ENCODE results near the gene MYO9B.
"Not testable (repeated sequence)": the region's sequence is repeated elsewhere in the genome, so short reads cannot be mapped to it uniquely, and the experiment has no call there.

The MYO9B gene

GRCh38 chr19:17159466-17160393 is 84.2 kb downstream of the MYO9B start:
- no peak overlapping the region for H3K4me3 ChIP-seq (ENCODE audit: low read length)
- no peak for DNase-seq (ENCODE audit: low read depth)
- no peak for TF ChIP-seq CTCF (conservative IDR thresholded peaks at IDR 0.05; ENCODE audit: low read depth, low read length)

- TF ChIP-seq CTCF (conservative IDR thresholded peaks at IDR 0.05; ENCODE audit: low read depth, low read length): no peak
- no peak overlapping the region for H3K4me3 ChIP-seq (ENCODE audit: low read length)
- no peak for DNase-seq (ENCODE audit: low read depth)
Measured at GRCh38 chr19:17160908-17161307, 85.3 kb downstream of the MYO9B start.

- H3K4me3 ChIP-seq (ENCODE audit: low read length); DNase-seq (ENCODE audit: low read depth): not testable (repeated sequence)
Measured at GRCh38 chr19:17162131-17162530, 86.6 kb downstream of the MYO9B start.

GRCh38 chr19:17162580-17162979 is 87.0 kb downstream of the MYO9B start:
- H3K4me3 ChIP-seq (ENCODE audit: low read length): no peak overlapping the region
- DNase-seq (ENCODE audit: low read depth): no peak
- TF ChIP-seq CTCF (conservative IDR thresholded peaks at IDR 0.05; ENCODE audit: low read depth, low read length): no peak

GRCh38 chr19:17163652-17164051 is 88.1 kb downstream of the MYO9B start:
- no peak overlapping the region for H3K4me3 ChIP-seq (ENCODE audit: low read length)
- DNase-seq (ENCODE audit: low read depth): no peak
- TF ChIP-seq CTCF (conservative IDR thresholded peaks at IDR 0.05; ENCODE audit: low read depth, low read length): no peak

- no peak for TF ChIP-seq CTCF (conservative IDR thresholded peaks at IDR 0.05; ENCODE audit: low read depth, low read length)
- H3K4me3 ChIP-seq (ENCODE audit: low read length): no peak overlapping the region
- no peak for DNase-seq (ENCODE audit: low read depth)
Measured at GRCh38 chr19:17164639-17165038, 89.1 kb downstream of the MYO9B start.

GRCh38 chr19:17165715-17166114 is 90.1 kb downstream of the MYO9B start:
- TF ChIP-seq CTCF (conservative IDR thresholded peaks at IDR 0.05; ENCODE audit: low read depth, low read length): no peak
- no peak for DNase-seq (ENCODE audit: low read depth)

More at GRCh38 chr19:17165715-17166114, 90.1 kb downstream of the MYO9B start:
- no peak overlapping the region for H3K4me3 ChIP-seq (ENCODE audit: low read length)

All from retinal pigment epithelial cell (primary cell).